ENCODE results near the gene RBM12. TPM values are rescaled to one million over a fixed set of nuclear protein-coding genes. Genes with fewer than 3 reads are reported as not detected.

RBM12 gene
- polyA plus RNA-seq, 1 donor from 2014 or later, result 53.9 TPM

DNA sequence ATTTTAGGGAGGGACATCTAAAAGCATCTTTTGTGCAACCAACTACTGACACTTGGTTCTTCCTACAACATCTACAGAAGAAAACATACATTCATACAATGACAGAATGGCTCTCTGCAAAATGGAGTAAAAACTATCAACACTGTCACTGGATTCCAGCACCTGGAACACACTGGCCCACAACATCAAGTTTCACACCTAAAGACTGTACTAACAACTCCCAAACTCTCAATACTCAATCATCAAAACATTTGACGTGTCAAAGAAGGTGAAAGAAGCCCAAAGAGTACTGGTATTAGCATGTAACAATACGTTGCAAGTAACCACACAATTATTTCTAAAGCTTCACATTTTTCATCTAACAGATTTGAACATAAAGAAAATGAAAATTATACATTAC is 2.1 kb downstream of the RBM12 start:
- peaks cover 68% of the 10 kb centered on the region for H3K79me2 ChIP-seq (replicated peaks; ENCODE audit: insufficient read depth, low read length)
- H3F3A ChIP-seq (ENCODE audit: insufficient read depth, low read length, poor library complexity, severe bottlenecking), result no peaks in the 10 kb centered on the region
- no peaks in the 10 kb centered on the region for H3K36me3 ChIP-seq (ENCODE audit: insufficient read depth, low read length)
- peak overlapping the region; percentile 94 for H3K4me2 ChIP-seq (ENCODE audit: low read length)
- H2AFZ ChIP-seq (ENCODE audit: low read depth, low read length), result no peak overlapping the region
- H3K27ac ChIP-seq (ENCODE audit: low read length), result no peak overlapping the region
- no peaks in the 10 kb centered on the region for H3K9me3 ChIP-seq (ENCODE audit: low read length)
- H3K9me2 ChIP-seq (ENCODE audit: insufficient read depth, low read length), result no peaks in the 10 kb centered on the region
- peaks cover 7% of the 10 kb centered on the region for H4K20me1 ChIP-seq (ENCODE audit: insufficient read depth)
- TF ChIP-seq EP300 (conservative IDR thresholded peaks at IDR 0.05; ENCODE audit: poor library complexity, severe bottlenecking) (no peak), RAD21 (conservative IDR thresholded peaks at IDR 0.05) (no peak), POLR2AphosphoS5 (IDR thresholded peaks at IDR 0.05) (no peak), EZH2 (IDR thresholded peaks at IDR 0.05; ENCODE audit: borderline replicate concordance, insufficient read depth, low read length, poor library complexity, severe bottlenecking) (no peak), TAF1 (IDR thresholded peaks at IDR 0.05; ENCODE audit: low read depth) (no peak), MXI1 (conservative IDR thresholded peaks at IDR 0.05; ENCODE audit: poor library complexity, severe bottlenecking) (no peak), CTCF (IDR thresholded peaks at IDR 0.05; ENCODE audit: poor library complexity, severe bottlenecking) (no peak), SMC3 (conservative IDR thresholded peaks at IDR 0.05; ENCODE audit: poor library complexity) (no peak)
- TF ChIP-seq, protein P1, sequence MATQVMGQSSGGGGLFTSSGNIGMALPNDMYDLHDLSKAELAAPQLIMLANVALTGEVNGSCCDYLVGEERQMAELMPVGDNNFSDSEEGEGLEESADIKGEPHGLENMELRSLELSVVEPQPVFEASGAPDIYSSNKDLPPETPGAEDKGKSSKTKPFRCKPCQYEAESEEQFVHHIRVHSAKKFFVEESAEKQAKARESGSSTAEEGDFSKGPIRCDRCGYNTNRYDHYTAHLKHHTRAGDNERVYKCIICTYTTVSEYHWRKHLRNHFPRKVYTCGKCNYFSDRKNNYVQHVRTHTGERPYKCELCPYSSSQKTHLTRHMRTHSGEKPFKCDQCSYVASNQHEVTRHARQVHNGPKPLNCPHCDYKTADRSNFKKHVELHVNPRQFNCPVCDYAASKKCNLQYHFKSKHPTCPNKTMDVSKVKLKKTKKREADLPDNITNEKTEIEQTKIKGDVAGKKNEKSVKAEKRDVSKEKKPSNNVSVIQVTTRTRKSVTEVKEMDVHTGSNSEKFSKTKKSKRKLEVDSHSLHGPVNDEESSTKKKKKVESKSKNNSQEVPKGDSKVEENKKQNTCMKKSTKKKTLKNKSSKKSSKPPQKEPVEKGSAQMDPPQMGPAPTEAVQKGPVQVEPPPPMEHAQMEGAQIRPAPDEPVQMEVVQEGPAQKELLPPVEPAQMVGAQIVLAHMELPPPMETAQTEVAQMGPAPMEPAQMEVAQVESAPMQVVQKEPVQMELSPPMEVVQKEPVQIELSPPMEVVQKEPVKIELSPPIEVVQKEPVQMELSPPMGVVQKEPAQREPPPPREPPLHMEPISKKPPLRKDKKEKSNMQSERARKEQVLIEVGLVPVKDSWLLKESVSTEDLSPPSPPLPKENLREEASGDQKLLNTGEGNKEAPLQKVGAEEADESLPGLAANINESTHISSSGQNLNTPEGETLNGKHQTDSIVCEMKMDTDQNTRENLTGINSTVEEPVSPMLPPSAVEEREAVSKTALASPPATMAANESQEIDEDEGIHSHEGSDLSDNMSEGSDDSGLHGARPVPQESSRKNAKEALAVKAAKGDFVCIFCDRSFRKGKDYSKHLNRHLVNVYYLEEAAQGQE (IDR thresholded peaks at IDR 0.05; ENCODE audit: borderline replicate concordance), result no peak
- H3K4me3 ChIP-seq (ENCODE audit: low read length), result peak overlapping the region; percentile 87
- peak overlapping the region; percentile 27 for H3K9ac ChIP-seq (ENCODE audit: low read length)
- H3K27me3 ChIP-seq (ENCODE audit: insufficient read depth, low read depth, low read length), result no peaks in the 10 kb centered on the region

DNA sequence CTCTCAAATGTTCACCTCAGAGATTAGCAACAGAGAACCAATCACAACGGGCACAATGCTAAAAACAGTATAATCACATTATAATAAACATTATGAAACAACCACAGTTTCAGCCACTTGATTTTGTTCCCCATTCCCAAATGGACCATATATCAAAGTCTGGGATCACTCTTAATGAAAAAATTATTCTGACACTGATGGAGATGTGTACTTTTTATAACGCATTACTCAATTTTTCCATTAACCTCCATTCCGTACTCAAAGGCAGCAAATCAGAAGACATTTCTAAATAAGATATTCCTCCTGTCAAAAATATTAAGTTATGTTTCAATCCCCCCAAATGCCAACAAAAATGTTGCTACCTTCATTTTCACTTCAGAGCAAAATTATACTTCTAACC is 2.8 kb downstream of the RBM12 start:
- peak overlapping the region; percentile 87 for H3K4me3 ChIP-seq (ENCODE audit: low read length)
- H3F3A ChIP-seq (ENCODE audit: insufficient read depth, low read length, poor library complexity, severe bottlenecking), result no peaks in the 10 kb centered on the region
- H3K27me3 ChIP-seq (ENCODE audit: insufficient read depth, low read depth, low read length), result no peaks in the 10 kb centered on the region
- TF ChIP-seq SMC3 (conservative IDR thresholded peaks at IDR 0.05; ENCODE audit: poor library complexity) (no peak), TAF1 (IDR thresholded peaks at IDR 0.05; ENCODE audit: low read depth) (no peak)
- H3K9me2 ChIP-seq (ENCODE audit: insufficient read depth, low read length), result no peaks in the 10 kb centered on the region
- H2AFZ ChIP-seq (ENCODE audit: low read depth, low read length), result no peak overlapping the region
- no peaks in the 10 kb centered on the region for H3K36me3 ChIP-seq (ENCODE audit: insufficient read depth, low read length)
- H4K20me1 ChIP-seq (ENCODE audit: insufficient read depth), result peaks cover 7% of the 10 kb centered on the region
- H3K4me2 ChIP-seq (ENCODE audit: low read length), result peak overlapping the region; percentile 94
- H3K9me3 ChIP-seq (ENCODE audit: low read length), result no peaks in the 10 kb centered on the region
- no peak overlapping the region for H3K9ac ChIP-seq (ENCODE audit: low read length)
- peaks cover 75% of the 10 kb centered on the region for H3K79me2 ChIP-seq (replicated peaks; ENCODE audit: insufficient read depth, low read length)
- no peak overlapping the region for H3K27ac ChIP-seq (ENCODE audit: low read length)

DNA sequence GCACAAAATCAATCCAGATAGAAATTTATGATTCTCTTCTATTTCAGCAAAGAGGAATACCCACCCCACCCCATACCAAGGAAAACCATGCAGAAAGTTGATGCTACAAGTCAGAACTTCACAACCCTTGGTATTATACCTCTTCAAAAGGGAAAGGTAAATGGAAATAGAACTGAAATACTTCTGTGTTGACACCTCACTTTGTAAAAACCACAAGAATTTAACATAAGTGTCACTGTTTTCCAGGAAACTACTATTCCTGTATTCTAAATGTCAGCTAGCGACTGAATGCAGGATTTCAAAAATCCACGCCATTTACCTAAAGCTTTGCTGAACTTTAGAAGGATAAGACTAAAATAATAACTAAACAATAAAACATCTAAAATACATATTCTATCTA is 3.6 kb downstream of the RBM12 start:
- Histone ChIP-seq H3K4me2 (ENCODE audit: low read length) (peak overlapping the region; percentile 23), H3K9me2 (ENCODE audit: insufficient read depth, low read length) (no peaks in the 10 kb centered on the region), H3K36me3 (ENCODE audit: insufficient read depth, low read length) (no peaks in the 10 kb centered on the region), H3F3A (ENCODE audit: insufficient read depth, low read length, poor library complexity, severe bottlenecking) (no peaks in the 10 kb centered on the region), H3K4me3 (ENCODE audit: low read length) (peak overlapping the region; percentile 87), H3K27ac (ENCODE audit: low read length) (no peak overlapping the region), H4K20me1 (ENCODE audit: insufficient read depth) (peaks cover 7% of the 10 kb centered on the region), H3K27me3 (ENCODE audit: insufficient read depth, low read depth, low read length) (no peaks in the 10 kb centered on the region), H2AFZ (ENCODE audit: low read depth, low read length) (no peak overlapping the region), H3K9me3 (ENCODE audit: low read length) (no peaks in the 10 kb centered on the region), H3K79me2 (replicated peaks; ENCODE audit: insufficient read depth, low read length) (peaks cover 83% of the 10 kb centered on the region), H3K9ac (ENCODE audit: low read length) (no peak overlapping the region)
- no peak for TF ChIP-seq EZH2 (IDR thresholded peaks at IDR 0.05; ENCODE audit: borderline replicate concordance, insufficient read depth, low read length, poor library complexity, severe bottlenecking)
- no peak for TF ChIP-seq TAF1 (IDR thresholded peaks at IDR 0.05; ENCODE audit: low read depth)
- TF ChIP-seq RAD21 (conservative IDR thresholded peaks at IDR 0.05), result no peak
- TF ChIP-seq SMC3 (conservative IDR thresholded peaks at IDR 0.05; ENCODE audit: poor library complexity), result no peak
- no peak for TF ChIP-seq POLR2AphosphoS5 (IDR thresholded peaks at IDR 0.05)
- no peak for TF ChIP-seq CTCF (IDR thresholded peaks at IDR 0.05; ENCODE audit: poor library complexity, severe bottlenecking)
- no peak for TF ChIP-seq MXI1 (conservative IDR thresholded peaks at IDR 0.05; ENCODE audit: poor library complexity, severe bottlenecking)
- TF ChIP-seq, protein P1 (IDR thresholded peaks at IDR 0.05; ENCODE audit: borderline replicate concordance), result no peak
- no peak for TF ChIP-seq EP300 (conservative IDR thresholded peaks at IDR 0.05; ENCODE audit: poor library complexity, severe bottlenecking)

Data from neural cell (in vitro differentiated cells).